Type B pancreatic cell (in vitro differentiated cells): ENCODE results near the gene PDE8B. TPM values are rescaled to one million over a fixed set of nuclear protein-coding genes. Genes with fewer than 3 reads are reported as not detected.

Experiments
- DNase-seq: peaks from one replicate; pipeline ENCODE4 v3.0.0; 2021; ENCODE audit warnings: mixed read lengths; ENCODE audit not compliant: unreplicated experiment; ENCODE audit errors: extremely low spot score
- H3K27ac Mint-ChIP-seq: 2 replicates; pipeline ENCODE4 v1.8.0; 2021; ENCODE audit warnings: mild to moderate bottlenecking, mixed read lengths
- H3K27me3 Mint-ChIP-seq: 2 replicates; pipeline ENCODE4 v1.8.0; 2021; ENCODE audit warnings: mixed read lengths
- H3K36me3 Mint-ChIP-seq: 2 replicates; pipeline ENCODE4 v1.8.0; 2021; ENCODE audit warnings: mixed read lengths
- H3K4me1 Mint-ChIP-seq: one replicate; pipeline ENCODE4 v1.8.0; 2021; ENCODE audit warnings: mixed read lengths; ENCODE audit not compliant: unreplicated experiment
- H3K4me3 Mint-ChIP-seq: 2 replicates; pipeline ENCODE4 v1.8.0; 2021; ENCODE audit warnings: mild to moderate bottlenecking, mixed read lengths
- H3K9me3 Mint-ChIP-seq: 2 replicates; pipeline ENCODE4 v1.8.0; 2021; ENCODE audit warnings: mixed read lengths
- CTCF ChIP-seq: fragments of 200-600 bp; sonication (generic); conservative IDR thresholded peaks from 2 replicates; pipeline ENCODE4 v1.5.0; 2021; ENCODE audit warnings: antibody characterized with exemption, mild to moderate bottlenecking
- total RNA-seq: library from RNA; stranded (reverse); gene quantifications from 2 replicates; pipeline ENCODE4 v1.2.1, GENCODE V29; 2021; ENCODE audit warnings: low replicate concordance

Gene PDE8B
- total RNA-seq, 1 donor from 2014 or later = 16.7 TPM

GRCh38 chr5:77438071-77438470 lies 227.6 kb downstream of the PDE8B start:
- TF ChIP-seq CTCF = no peak
- DNase-seq = no peak
- Mint-ChIP-seq H3K4me3 (no peak overlapping the region), H3K9me3 (no peaks in the 10 kb centered on the region), H3K36me3 (peaks cover 29% of the 10 kb centered on the region), H3K27ac (no peak overlapping the region), H3K27me3 (no peaks in the 10 kb centered on the region), H3K4me1 (no peaks in the 10 kb centered on the region)

- Mint-ChIP-seq H3K4me3 (no peak overlapping the region), H3K36me3 (peaks cover 42% of the 10 kb centered on the region), H3K9me3 (peaks cover 3% of the 10 kb centered on the region), H3K4me1 (no peaks in the 10 kb centered on the region), H3K27me3 (no peaks in the 10 kb centered on the region), H3K27ac (no peak overlapping the region)
- DNase-seq = no peak
- no peak for TF ChIP-seq CTCF
These were observed 233.2 kb downstream of the PDE8B start for GRCh38 chr5:77443670-77444069.

- no peaks in the 10 kb centered on the region for H3K4me1 Mint-ChIP-seq
- H3K27me3 Mint-ChIP-seq = no peaks in the 10 kb centered on the region
- H3K4me3 Mint-ChIP-seq = no peak overlapping the region
- peak overlapping the region; percentile 4 for H3K27ac Mint-ChIP-seq
- peaks cover 3% of the 10 kb centered on the region for H3K9me3 Mint-ChIP-seq
- no peak for TF ChIP-seq CTCF
- DNase-seq = no peak
- peaks cover 49% of the 10 kb centered on the region for H3K36me3 Mint-ChIP-seq
These were observed 233.9 kb downstream of the PDE8B start for GRCh38 chr5:77444356-77444755.

- DNase-seq = no peak
- peaks cover 72% of the 10 kb centered on the region for H3K36me3 Mint-ChIP-seq
- H3K27ac Mint-ChIP-seq = no peak overlapping the region
- H3K4me1 Mint-ChIP-seq = no peaks in the 10 kb centered on the region
- TF ChIP-seq CTCF = no peak
- no peak overlapping the region for H3K4me3 Mint-ChIP-seq
- H3K9me3 Mint-ChIP-seq = peaks cover 3% of the 10 kb centered on the region
- no peaks in the 10 kb centered on the region for H3K27me3 Mint-ChIP-seq
These were observed 238.4 kb downstream of the PDE8B start for GRCh38 chr5:77448831-77449230.

- DNase-seq = no peak
- no peak overlapping the region for H3K4me3 Mint-ChIP-seq
- TF ChIP-seq CTCF = no peak
- H3K36me3 Mint-ChIP-seq = peaks cover 69% of the 10 kb centered on the region
- no peaks in the 10 kb centered on the region for H3K27me3 Mint-ChIP-seq
- H3K27ac Mint-ChIP-seq = no peak overlapping the region
- no peaks in the 10 kb centered on the region for H3K4me1 Mint-ChIP-seq
- peaks cover 3% of the 10 kb centered on the region for H3K9me3 Mint-ChIP-seq
These were observed 238.8 kb downstream of the PDE8B start for GRCh38 chr5:77449277-77449676.

GRCh38 chr5:77449981-77450380 lies 239.5 kb downstream of the PDE8B start:
- H3K4me1 Mint-ChIP-seq = no peaks in the 10 kb centered on the region
- no peak overlapping the region for H3K27ac Mint-ChIP-seq
- no peak overlapping the region for H3K4me3 Mint-ChIP-seq
- no peak for DNase-seq
- peaks cover 67% of the 10 kb centered on the region for H3K36me3 Mint-ChIP-seq
- TF ChIP-seq CTCF = no peak
- H3K9me3 Mint-ChIP-seq = peaks cover 3% of the 10 kb centered on the region
- H3K27me3 Mint-ChIP-seq = no peaks in the 10 kb centered on the region
